Measurements from ENCODE around the gene DCLK2.

GRCh38 chr4:150244600-150244999 is 166.4 kb downstream of the DCLK2 start:
- TF ChIP-seq CTCF (conservative IDR thresholded peaks at IDR 0.05; ENCODE audit: low read length) (no peak), EZH2phosphoT487 (IDR thresholded peaks at IDR 0.05; ENCODE audit: borderline replicate concordance, low read depth, low read length) (no peak)

Measured in OCI-LY7 (cell line).